ENCODE data around the gene FAM163B. TPM values are rescaled to one million over a fixed set of nuclear protein-coding genes. Genes with fewer than 3 reads are reported as not detected.
A peak's percentile ranks its signal among the peaks of the same experiment; 100 is the strongest.

The FAM163B gene
- total and polyA plus RNA-seq, 2 of the 8 experiments (the other 6 are each of a cell fraction or from before 2014, with no cell fraction given): 0.63 to 1.0 TPM

DNA sequence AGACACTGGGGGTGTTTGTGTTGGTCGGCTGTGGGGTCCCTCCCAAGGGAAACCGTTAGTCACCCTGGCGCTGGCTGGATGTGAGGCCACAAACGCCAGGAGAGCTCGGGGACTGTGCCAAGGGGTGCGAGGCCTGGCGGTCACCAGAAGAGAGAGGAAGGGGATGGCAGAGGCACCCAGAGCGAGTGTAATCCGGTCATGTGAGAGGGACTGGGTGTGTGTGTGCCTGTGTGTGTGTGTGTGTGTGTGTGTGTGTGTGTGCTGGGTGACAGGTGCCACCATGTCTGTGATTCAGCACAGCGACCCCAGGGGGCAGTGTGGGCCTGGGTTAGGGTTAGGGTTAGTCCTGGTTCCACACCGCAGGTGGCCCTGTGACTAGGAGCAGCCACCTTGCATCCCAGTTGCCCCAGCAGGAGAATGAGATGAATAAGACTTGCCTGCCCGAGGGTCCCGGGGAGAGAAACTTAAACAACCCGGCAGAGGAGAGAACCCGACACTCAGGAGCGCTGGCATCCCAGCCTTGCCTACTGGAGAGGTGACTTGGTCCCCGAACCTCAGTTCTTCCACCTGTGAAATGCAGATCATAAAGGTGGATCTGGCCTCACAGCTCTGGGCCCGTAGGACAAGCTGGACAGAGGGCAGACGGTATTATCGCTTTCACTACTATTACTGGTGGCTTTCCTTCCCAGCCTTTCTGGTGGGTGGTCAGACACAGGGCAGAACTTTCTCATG, 76.1 kb downstream of the FAM163B start (continued):
- TF ChIP-seq KDM4A (IDR thresholded peaks at IDR 0.05; ENCODE audit: low read depth, low read length, severe bottlenecking): no peak
- TF ChIP-seq GTF2F1 (IDR thresholded peaks at IDR 0.05; ENCODE audit: borderline replicate concordance, low read depth, low read length): no peak
- TF ChIP-seq RXRA (IDR thresholded peaks at IDR 0.05; ENCODE audit: insufficient read depth, low read depth, low read length): no peak
- no peak for TF ChIP-seq KDM1A (IDR thresholded peaks at IDR 0.05; ENCODE audit: borderline replicate concordance, low read length)
- TF ChIP-seq SIX5 (IDR thresholded peaks at IDR 0.05; ENCODE audit: low read depth, low read length): no peak
- no peak for TF ChIP-seq POU5F1 (IDR thresholded peaks at IDR 0.05; ENCODE audit: low read depth, low read length)
- no peak for TF ChIP-seq USF2 (IDR thresholded peaks at IDR 0.05; ENCODE audit: low read length)
- TF ChIP-seq CBX8 (IDR thresholded peaks at IDR 0.05; ENCODE audit: borderline replicate concordance, low read depth, low read length): no peak
- no peak for TF ChIP-seq BCL11A (IDR thresholded peaks at IDR 0.05; ENCODE audit: low read depth in 2 of 2, low read length in 2 of 2)
- no peak for TF ChIP-seq POLR2AphosphoS5 (IDR thresholded peaks at IDR 0.05; ENCODE audit: low read depth, low read length)
- no peak for TF ChIP-seq ATF2 (IDR thresholded peaks at IDR 0.05; ENCODE audit: low read length)
- no peak for TF ChIP-seq HDAC6 (IDR thresholded peaks at IDR 0.05; ENCODE audit: low read depth, low read length)
- TF ChIP-seq PHF8 (conservative IDR thresholded peaks at IDR 0.05; ENCODE audit: low read depth, low read length): no peak
- no peak for TF ChIP-seq FOSL1 (IDR thresholded peaks at IDR 0.05; ENCODE audit: insufficient read depth, low read depth, low read length)
- no peak for TF ChIP-seq EP300 (IDR thresholded peaks at IDR 0.05; ENCODE audit: borderline replicate concordance in 1 of 2, low read depth in 2 of 2, low read length in 2 of 2)
- peak; percentile 35; the same call in 1 of the 2 replicates for TF ChIP-seq YY1 (IDR thresholded peaks at IDR 0.05; ENCODE audit: low read depth, low read length)
- TF ChIP-seq CBX5 (IDR thresholded peaks at IDR 0.05; ENCODE audit: low read depth, low read length): no peak
- TF ChIP-seq TBP (IDR thresholded peaks at IDR 0.05; ENCODE audit: low read depth, low read length): no peak
- TF ChIP-seq GABPA (IDR thresholded peaks at IDR 0.05; ENCODE audit: borderline replicate concordance, insufficient read depth, low read length): peak; percentile 39; the same call in 1 of the 2 replicates
- TF ChIP-seq NRF1 (IDR thresholded peaks at IDR 0.05; ENCODE audit: low read depth, low read length): no peak
- no peak for TF ChIP-seq SRF (IDR thresholded peaks at IDR 0.05; ENCODE audit: low read depth, low read length)
- TF ChIP-seq POLR2A (IDR thresholded peaks at IDR 0.05; ENCODE audit: control extremely low read depth in 1 of 2, low read depth in 2 of 2, low read length in 2 of 2): no peak
- TF ChIP-seq JUND (IDR thresholded peaks at IDR 0.05; ENCODE audit: low read length): no peak

Measured in H1 (cell line).